ENCODE measurements around the gene EIF2S2. TPM values are rescaled to one million over a fixed set of nuclear protein-coding genes. Genes with fewer than 3 reads are reported as not detected.

Gene EIF2S2
- total and polyA plus RNA-seq, 2 experiments from 2014 or later: 124 to 194 TPM

DNA sequence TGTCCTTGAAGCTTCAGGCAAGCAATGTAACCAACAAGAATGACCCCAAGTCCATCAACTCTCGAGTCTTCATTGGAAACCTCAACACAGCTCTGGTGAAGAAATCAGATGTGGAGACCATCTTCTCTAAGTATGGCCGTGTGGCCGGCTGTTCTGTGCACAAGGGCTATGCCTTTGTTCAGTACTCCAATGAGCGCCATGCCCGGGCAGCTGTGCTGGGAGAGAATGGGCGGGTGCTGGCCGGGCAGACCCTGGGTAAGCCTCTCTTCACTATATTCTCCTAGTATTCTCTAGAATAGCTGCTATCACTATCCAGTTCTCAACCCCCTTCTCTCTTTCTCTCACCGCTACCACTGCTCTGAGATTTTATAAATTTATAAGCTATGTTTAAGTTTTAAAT lies 40.0 kb downstream of the EIF2S2 start (continued):
- TF ChIP-seq, protein P1, sequence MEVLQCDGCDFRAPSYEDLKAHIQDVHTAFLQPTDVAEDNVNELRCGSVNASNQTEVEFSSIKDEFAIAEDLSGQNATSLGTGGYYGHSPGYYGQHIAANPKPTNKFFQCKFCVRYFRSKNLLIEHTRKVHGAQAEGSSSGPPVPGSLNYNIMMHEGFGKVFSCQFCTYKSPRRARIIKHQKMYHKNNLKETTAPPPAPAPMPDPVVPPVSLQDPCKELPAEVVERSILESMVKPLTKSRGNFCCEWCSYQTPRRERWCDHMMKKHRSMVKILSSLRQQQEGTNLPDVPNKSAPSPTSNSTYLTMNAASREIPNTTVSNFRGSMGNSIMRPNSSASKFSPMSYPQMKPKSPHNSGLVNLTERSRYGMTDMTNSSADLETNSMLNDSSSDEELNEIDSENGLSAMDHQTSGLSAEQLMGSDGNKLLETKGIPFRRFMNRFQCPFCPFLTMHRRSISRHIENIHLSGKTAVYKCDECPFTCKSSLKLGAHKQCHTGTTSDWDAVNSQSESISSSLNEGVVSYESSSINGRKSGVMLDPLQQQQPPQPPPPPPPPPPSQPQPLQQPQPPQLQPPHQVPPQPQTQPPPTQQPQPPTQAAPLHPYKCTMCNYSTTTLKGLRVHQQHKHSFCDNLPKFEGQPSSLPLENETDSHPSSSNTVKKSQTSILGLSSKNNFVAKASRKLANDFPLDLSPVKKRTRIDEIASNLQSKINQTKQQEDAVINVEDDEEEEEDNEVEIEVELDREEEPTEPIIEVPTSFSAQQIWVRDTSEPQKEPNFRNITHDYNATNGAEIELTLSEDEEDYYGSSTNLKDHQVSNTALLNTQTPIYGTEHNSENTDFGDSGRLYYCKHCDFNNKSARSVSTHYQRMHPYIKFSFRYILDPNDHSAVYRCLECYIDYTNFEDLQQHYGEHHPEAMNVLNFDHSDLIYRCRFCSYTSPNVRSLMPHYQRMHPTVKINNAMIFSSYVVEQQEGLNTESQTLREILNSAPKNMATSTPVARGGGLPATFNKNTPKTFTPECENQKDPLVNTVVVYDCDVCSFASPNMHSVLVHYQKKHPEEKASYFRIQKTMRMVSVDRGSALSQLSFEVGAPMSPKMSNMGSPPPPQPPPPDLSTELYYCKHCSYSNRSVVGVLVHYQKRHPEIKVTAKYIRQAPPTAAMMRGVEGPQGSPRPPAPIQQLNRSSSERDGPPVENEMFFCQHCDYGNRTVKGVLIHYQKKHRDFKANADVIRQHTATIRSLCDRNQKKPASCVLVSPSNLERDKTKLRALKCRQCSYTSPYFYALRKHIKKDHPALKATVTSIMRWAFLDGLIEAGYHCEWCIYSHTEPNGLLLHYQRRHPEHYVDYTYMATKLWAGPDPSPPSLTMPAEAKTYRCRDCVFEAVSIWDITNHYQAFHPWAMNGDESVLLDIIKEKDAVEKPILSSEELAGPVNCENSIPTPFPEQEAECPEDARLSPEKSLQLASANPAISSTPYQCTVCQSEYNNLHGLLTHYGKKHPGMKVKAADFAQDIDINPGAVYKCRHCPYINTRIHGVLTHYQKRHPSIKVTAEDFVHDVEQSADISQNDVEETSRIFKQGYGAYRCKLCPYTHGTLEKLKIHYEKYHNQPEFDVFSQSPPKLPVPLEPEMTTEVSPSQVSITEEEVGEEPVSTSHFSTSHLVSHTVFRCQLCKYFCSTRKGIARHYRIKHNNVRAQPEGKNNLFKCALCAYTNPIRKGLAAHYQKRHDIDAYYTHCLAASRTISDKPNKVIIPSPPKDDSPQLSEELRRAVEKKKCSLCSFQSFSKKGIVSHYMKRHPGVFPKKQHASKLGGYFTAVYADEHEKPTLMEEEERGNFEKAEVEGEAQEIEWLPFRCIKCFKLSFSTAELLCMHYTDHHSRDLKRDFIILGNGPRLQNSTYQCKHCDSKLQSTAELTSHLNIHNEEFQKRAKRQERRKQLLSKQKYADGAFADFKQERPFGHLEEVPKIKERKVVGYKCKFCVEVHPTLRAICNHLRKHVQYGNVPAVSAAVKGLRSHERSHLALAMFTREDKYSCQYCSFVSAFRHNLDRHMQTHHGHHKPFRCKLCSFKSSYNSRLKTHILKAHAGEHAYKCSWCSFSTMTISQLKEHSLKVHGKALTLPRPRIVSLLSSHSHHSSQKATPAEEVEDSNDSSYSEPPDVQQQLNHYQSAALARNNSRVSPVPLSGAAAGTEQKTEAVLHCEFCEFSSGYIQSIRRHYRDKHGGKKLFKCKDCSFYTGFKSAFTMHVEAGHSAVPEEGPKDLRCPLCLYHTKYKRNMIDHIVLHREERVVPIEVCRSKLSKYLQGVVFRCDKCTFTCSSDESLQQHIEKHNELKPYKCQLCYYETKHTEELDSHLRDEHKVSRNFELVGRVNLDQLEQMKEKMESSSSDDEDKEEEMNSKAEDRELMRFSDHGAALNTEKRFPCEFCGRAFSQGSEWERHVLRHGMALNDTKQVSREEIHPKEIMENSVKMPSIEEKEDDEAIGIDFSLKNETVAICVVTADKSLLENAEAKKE (CRISPR knock-in tag; IDR thresholded peaks at IDR 0.05): no peak
- TF ChIP-seq, protein P2, sequence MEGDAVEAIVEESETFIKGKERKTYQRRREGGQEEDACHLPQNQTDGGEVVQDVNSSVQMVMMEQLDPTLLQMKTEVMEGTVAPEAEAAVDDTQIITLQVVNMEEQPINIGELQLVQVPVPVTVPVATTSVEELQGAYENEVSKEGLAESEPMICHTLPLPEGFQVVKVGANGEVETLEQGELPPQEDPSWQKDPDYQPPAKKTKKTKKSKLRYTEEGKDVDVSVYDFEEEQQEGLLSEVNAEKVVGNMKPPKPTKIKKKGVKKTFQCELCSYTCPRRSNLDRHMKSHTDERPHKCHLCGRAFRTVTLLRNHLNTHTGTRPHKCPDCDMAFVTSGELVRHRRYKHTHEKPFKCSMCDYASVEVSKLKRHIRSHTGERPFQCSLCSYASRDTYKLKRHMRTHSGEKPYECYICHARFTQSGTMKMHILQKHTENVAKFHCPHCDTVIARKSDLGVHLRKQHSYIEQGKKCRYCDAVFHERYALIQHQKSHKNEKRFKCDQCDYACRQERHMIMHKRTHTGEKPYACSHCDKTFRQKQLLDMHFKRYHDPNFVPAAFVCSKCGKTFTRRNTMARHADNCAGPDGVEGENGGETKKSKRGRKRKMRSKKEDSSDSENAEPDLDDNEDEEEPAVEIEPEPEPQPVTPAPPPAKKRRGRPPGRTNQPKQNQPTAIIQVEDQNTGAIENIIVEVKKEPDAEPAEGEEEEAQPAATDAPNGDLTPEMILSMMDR (conservative IDR thresholded peaks at IDR 0.05; ENCODE audit: low read depth in 2 of 2): no peak
- no peak for TF ChIP-seq JUNB (IDR thresholded peaks at IDR 0.05; ENCODE audit: unreplicated experiment)

DNA sequence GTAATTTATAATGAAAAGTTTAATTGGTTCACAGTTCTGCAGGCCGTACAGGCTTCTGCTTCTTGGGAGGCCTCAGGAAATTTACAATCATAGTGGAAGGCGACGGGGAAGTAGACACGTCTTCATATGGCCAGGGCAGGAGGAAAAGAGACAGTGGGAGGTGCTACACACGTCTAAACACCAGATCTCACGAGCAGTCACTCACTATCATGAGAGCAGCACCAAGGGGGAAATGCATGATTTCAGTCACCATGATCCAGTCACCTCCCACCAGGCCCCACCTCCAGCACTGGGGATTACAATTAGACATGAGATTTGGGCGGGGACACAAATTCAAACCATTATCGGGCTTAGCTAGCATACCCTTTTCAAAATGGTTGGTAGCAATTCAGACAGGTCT lies 41.2 kb downstream of the EIF2S2 start:
- Histone ChIP-seq H3F3A (replicated peaks; ENCODE audit: low read depth) (0 out of 2 replicates have a peak, but pooled peaks cover 4% of the 10 kb centered on the region), H4K20me1 (replicated peaks; ENCODE audit: insufficient read depth) (peaks cover 54% of the 10 kb centered on the region), H3K27me3 (ENCODE audit: insufficient read depth) (no peaks in the 10 kb centered on the region), H3K27ac (ENCODE audit: low read depth) (no peak overlapping the region), H3K4me1 (ENCODE audit: insufficient read depth) (peaks cover 21% of the 10 kb centered on the region), H3K79me2 (replicated peaks; ENCODE audit: insufficient read depth) (peaks cover 34% of the 10 kb centered on the region), H2AFZ (no peak overlapping the region), H3K9me2 (ENCODE audit: insufficient read depth) (no peaks in the 10 kb centered on the region), H3K4me3 (no peak overlapping the region), H3K4me2 (no peak overlapping the region), H3K36me3 (ENCODE audit: insufficient read depth) (peaks cover 3% of the 10 kb centered on the region; the same call in 1 of the 2 replicates)
- Mint-ChIP-seq H3K9me3 (no peaks in the 10 kb centered on the region), H3K4me3 (no peak overlapping the region; the same call in 2 of the 3 replicates), H3K36me3 (ENCODE audit: low read depth) (peaks cover 20% of the 10 kb centered on the region), H3K27ac (no peak overlapping the region), H3K27me3 (ENCODE audit: insufficient read depth, low read depth, poor library complexity) (peaks cover 4% of the 10 kb centered on the region), H3K4me1 (peaks cover 33% of the 10 kb centered on the region)
- DNase-seq (ENCODE audit: low spot score) (no peak), ATAC-seq (no peak)
- TF ChIP-seq, protein P2 (conservative IDR thresholded peaks at IDR 0.05; ENCODE audit: low read depth in 2 of 2): no peak
- TF ChIP-seq EZH2 (IDR thresholded peaks at IDR 0.05; ENCODE audit: low read depth, unreplicated experiment) (no peak), CREB1 (CRISPR knock-in tag; IDR thresholded peaks at IDR 0.05; ENCODE audit: low read depth) (no peak), STAT1 (IDR thresholded peaks at IDR 0.05; ENCODE audit: unreplicated experiment) (no peak), JUNB (IDR thresholded peaks at IDR 0.05; ENCODE audit: unreplicated experiment) (no peak), EZH2phosphoT487 (IDR thresholded peaks at IDR 0.05; ENCODE audit: unreplicated experiment) (no peak), POLR2AphosphoS5 (IDR thresholded peaks at IDR 0.05; ENCODE audit: low read depth) (no peak)
- TF ChIP-seq, protein P3, sequence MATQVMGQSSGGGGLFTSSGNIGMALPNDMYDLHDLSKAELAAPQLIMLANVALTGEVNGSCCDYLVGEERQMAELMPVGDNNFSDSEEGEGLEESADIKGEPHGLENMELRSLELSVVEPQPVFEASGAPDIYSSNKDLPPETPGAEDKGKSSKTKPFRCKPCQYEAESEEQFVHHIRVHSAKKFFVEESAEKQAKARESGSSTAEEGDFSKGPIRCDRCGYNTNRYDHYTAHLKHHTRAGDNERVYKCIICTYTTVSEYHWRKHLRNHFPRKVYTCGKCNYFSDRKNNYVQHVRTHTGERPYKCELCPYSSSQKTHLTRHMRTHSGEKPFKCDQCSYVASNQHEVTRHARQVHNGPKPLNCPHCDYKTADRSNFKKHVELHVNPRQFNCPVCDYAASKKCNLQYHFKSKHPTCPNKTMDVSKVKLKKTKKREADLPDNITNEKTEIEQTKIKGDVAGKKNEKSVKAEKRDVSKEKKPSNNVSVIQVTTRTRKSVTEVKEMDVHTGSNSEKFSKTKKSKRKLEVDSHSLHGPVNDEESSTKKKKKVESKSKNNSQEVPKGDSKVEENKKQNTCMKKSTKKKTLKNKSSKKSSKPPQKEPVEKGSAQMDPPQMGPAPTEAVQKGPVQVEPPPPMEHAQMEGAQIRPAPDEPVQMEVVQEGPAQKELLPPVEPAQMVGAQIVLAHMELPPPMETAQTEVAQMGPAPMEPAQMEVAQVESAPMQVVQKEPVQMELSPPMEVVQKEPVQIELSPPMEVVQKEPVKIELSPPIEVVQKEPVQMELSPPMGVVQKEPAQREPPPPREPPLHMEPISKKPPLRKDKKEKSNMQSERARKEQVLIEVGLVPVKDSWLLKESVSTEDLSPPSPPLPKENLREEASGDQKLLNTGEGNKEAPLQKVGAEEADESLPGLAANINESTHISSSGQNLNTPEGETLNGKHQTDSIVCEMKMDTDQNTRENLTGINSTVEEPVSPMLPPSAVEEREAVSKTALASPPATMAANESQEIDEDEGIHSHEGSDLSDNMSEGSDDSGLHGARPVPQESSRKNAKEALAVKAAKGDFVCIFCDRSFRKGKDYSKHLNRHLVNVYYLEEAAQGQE (IDR thresholded peaks at IDR 0.05; ENCODE audit: unreplicated experiment): no peak
- TF ChIP-seq, protein P4, sequence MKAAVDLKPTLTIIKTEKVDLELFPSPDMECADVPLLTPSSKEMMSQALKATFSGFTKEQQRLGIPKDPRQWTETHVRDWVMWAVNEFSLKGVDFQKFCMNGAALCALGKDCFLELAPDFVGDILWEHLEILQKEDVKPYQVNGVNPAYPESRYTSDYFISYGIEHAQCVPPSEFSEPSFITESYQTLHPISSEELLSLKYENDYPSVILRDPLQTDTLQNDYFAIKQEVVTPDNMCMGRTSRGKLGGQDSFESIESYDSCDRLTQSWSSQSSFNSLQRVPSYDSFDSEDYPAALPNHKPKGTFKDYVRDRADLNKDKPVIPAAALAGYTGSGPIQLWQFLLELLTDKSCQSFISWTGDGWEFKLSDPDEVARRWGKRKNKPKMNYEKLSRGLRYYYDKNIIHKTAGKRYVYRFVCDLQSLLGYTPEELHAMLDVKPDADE (IDR thresholded peaks at IDR 0.05): no peak
